GM13977 (cell line): ENCODE measurements around the gene IRX1.

Experiments used
- DNase-seq: peaks from one replicate; pipeline ENCODE4 v3.0.0; 2012; ENCODE audit warnings: low spot score
- CTCF ChIP-seq: IDR thresholded peaks from 2 replicates; pipeline ENCODE4 v1.5.1; 2012; ENCODE audit warnings: mild to moderate bottlenecking, control low read depth; ENCODE audit not compliant: insufficient read depth; ENCODE audit errors: extremely low read depth, missing control alignments
- in situ Hi-C: fragments of 300-500 bp; cut with MboI; formaldehyde crosslinking; loops from one replicate; pipeline ENCODE4 v1.12.0; 2022; ENCODE audit warnings: low sequenced_read_pairs, low pct_unique_long_range_greater_than_20kb, mixed read lengths, inconsistent platforms; ENCODE audit not compliant: unreplicated experiment

Gene IRX1

GRCh38 chr5:3601061-3601710, 5.6 kb downstream of the IRX1 start:
- no peak for TF ChIP-seq CTCF
- in situ Hi-C loops: no loop called here
- DNase-seq: peak; percentile 10

GRCh38 chr5:3601911-3602782, 6.5 kb downstream of the IRX1 start:
- in situ Hi-C loops: no loop called here
- TF ChIP-seq CTCF: no peak
- DNase-seq: peak; percentile 18

- in situ Hi-C loops: no loop called here
- peak; percentile 10 for TF ChIP-seq CTCF
- peak; percentile 17 for DNase-seq
These were observed 7.3 kb downstream of the IRX1 start for GRCh38 chr5:3602785-3603502.

GRCh38 chr5:3604501-3604900, 8.9 kb downstream of the IRX1 start:
- no peak for TF ChIP-seq CTCF
- in situ Hi-C loops: no loop called here
- no peak for DNase-seq

GRCh38 chr5:3605298-3606010, 9.8 kb downstream of the IRX1 start:
- no peak for DNase-seq
- TF ChIP-seq CTCF: no peak
- in situ Hi-C loops: no loop called here
